ENCODE measurements around the gene CA12. TPM values are rescaled to one million over a fixed set of nuclear protein-coding genes. Genes with fewer than 3 reads are reported as not detected.
"Not testable (repeated sequence)": the region's sequence is repeated elsewhere in the genome, so short reads cannot be mapped to it uniquely, and the experiment has no call there.

The CA12 gene
- polyA plus RNA-seq, 2 donors, result 32.2 to 35.0 TPM

DNA sequence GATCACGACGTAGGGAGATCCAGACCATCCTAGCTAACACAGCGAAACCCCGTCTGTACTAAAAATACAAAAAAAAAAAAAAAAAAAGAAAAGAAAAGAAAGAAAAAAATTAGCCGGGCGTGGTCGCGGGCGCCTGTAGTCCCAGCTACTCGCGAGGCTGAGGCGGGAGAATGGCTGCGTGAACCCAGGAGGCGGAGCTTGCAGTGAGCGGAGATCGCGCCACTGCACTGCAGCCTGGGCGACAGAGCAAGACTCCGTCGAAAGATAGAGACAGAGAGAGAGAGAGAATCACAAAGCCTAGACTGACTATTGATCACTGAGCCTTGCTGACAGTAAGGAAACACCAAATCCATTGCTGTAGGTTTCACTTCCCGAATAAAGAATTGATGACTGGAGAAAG is 35.6 kb upstream of the CA12 start:
- not testable (repeated sequence) for H3K4me1 ChIP-seq (ENCODE audit: control insufficient read depth in 2 of 2, insufficient read depth in 2 of 2, low read length in 1 of 2); H3K4me3 ChIP-seq (ENCODE audit: low read depth in 1 of 2, low read length in 2 of 2); H3K27ac ChIP-seq (ENCODE audit: low read depth in 2 of 2, low read length in 1 of 2); H3K27me3 ChIP-seq (ENCODE audit: control insufficient read depth in 1 of 2, insufficient read depth in 2 of 2, low read length in 2 of 2); H3K9me3 ChIP-seq (ENCODE audit: control insufficient read depth in 2 of 2, insufficient read depth in 1 of 2, low read depth in 1 of 2, low read length in 1 of 2); H3K36me3 ChIP-seq (ENCODE audit: control insufficient read depth in 2 of 2, insufficient read depth in 2 of 2, low read length in 1 of 2)
- whole genome bisulfite sequencing, 2 donors, result 94 to 97% methylated on average over 21 of the region's 21 CpGs

DNA sequence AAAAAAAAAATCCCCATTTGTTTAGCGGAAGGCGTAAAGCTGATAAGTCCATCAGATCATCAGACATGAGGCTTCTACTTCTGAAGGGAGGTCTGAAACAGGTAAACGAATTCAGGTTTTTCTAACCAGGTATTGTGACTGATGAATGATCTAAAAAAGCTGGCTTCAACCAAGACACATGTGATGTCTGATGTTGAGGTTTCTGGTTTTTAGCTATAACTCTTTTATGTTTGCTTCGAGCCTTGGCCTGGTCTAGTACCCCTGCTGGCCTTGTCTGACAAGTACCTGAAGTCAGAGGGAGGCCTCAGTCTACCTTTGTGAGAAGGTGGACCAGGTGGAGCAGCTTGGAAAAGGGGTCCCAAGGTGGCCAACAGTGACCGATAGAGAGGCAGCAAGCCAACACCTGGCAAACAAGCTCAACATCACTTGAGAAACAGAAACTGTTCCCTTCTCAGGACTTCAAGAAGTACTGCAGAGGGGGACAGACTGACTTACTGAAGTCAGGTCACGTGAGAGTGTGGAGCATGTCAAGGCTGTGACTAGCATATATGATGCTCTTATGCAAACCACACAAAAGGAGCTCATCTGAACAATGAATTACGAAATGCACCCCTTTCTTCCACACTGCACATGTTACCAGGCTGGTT is 33.0 kb upstream of the CA12 start:
- Histone ChIP-seq H3K27me3 (ENCODE audit: control insufficient read depth in 1 of 2, insufficient read depth in 2 of 2, low read length in 2 of 2) (no peaks in the 10 kb centered on the region), H3K4me1 (ENCODE audit: control insufficient read depth in 2 of 2, insufficient read depth in 2 of 2, low read length in 1 of 2) (no peaks in the 10 kb centered on the region), H3K9me3 (ENCODE audit: control insufficient read depth in 2 of 2, insufficient read depth in 1 of 2, low read depth in 1 of 2, low read length in 1 of 2) (no peaks in the 10 kb centered on the region), H3K4me3 (ENCODE audit: low read depth in 1 of 2, low read length in 2 of 2) (no peak overlapping the region), H3K36me3 (ENCODE audit: control insufficient read depth in 2 of 2, insufficient read depth in 2 of 2, low read length in 1 of 2) (no peaks in the 10 kb centered on the region), H3K27ac (ENCODE audit: low read depth in 2 of 2, low read length in 1 of 2) (no peak overlapping the region)
- 90 to 91% methylated on average over 7 of the region's 7 CpGs for WGBS, 2 donors

- Histone ChIP-seq H3K4me3 (ENCODE audit: low read depth in 1 of 2, low read length in 2 of 2) (no peak overlapping the region), H3K4me1 (ENCODE audit: control insufficient read depth in 2 of 2, insufficient read depth in 2 of 2, low read length in 1 of 2) (no peaks in the 10 kb centered on the region), H3K9me3 (ENCODE audit: control insufficient read depth in 2 of 2, insufficient read depth in 1 of 2, low read depth in 1 of 2, low read length in 1 of 2) (no peaks in the 10 kb centered on the region), H3K36me3 (ENCODE audit: control insufficient read depth in 2 of 2, insufficient read depth in 2 of 2, low read length in 1 of 2) (no peaks in the 10 kb centered on the region), H3K27ac (ENCODE audit: low read depth in 2 of 2, low read length in 1 of 2) (no peak overlapping the region), H3K27me3 (ENCODE audit: control insufficient read depth in 1 of 2, insufficient read depth in 2 of 2, low read length in 2 of 2) (no peaks in the 10 kb centered on the region)
- 92 to 93% methylated on average over 7 of the region's 7 CpGs for WGBS, 2 donors
Observed at GRCh38 chr15:63412551-63412950, 30.9 kb upstream of the CA12 start.

DNA sequence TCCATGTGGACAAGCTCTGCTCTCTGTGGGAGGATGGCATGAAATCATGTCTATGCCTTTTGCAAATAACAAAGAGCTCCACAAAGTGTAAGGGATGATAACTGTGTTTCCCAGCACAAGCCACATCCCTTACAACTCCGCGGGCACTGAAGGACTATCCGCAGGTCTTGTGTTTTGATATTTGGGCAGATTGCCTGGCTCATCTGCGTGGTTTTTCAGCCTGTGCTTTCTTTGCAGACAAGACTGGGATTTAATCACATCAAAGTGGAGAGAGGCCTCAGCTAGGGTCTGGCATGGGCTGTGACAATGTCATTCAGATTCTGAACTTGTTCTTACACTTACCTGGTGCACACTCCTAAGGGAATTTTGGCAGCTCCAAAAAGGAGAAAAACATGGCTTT is 30.2 kb upstream of the CA12 start:
- 50 to 81% methylated on average over 4 of the region's 4 CpGs for WGBS, 2 donors
- Histone ChIP-seq H3K4me3 (ENCODE audit: low read depth in 1 of 2, low read length in 2 of 2) (no peak overlapping the region), H3K4me1 (ENCODE audit: control insufficient read depth in 2 of 2, insufficient read depth in 2 of 2, low read length in 1 of 2) (no peaks in the 10 kb centered on the region), H3K27ac (ENCODE audit: low read depth in 2 of 2, low read length in 1 of 2) (no peak overlapping the region), H3K9me3 (ENCODE audit: control insufficient read depth in 2 of 2, insufficient read depth in 1 of 2, low read depth in 1 of 2, low read length in 1 of 2) (no peaks in the 10 kb centered on the region), H3K36me3 (ENCODE audit: control insufficient read depth in 2 of 2, insufficient read depth in 2 of 2, low read length in 1 of 2) (no peaks in the 10 kb centered on the region), H3K27me3 (ENCODE audit: control insufficient read depth in 1 of 2, insufficient read depth in 2 of 2, low read length in 2 of 2) (no peaks in the 10 kb centered on the region)

GRCh38 chr15:63409179-63409578 is 27.5 kb upstream of the CA12 start:
- no peak overlapping the region for H3K4me3 ChIP-seq (ENCODE audit: low read depth in 1 of 2, low read length in 2 of 2)
- H3K27ac ChIP-seq (ENCODE audit: low read depth in 2 of 2, low read length in 1 of 2), result no peak overlapping the region
- no peaks in the 10 kb centered on the region for H3K27me3 ChIP-seq (ENCODE audit: control insufficient read depth in 1 of 2, insufficient read depth in 2 of 2, low read length in 2 of 2)
- H3K4me1 ChIP-seq (ENCODE audit: control insufficient read depth in 2 of 2, insufficient read depth in 2 of 2, low read length in 1 of 2), result no peaks in the 10 kb centered on the region
- no peaks in the 10 kb centered on the region for H3K36me3 ChIP-seq (ENCODE audit: control insufficient read depth in 2 of 2, insufficient read depth in 2 of 2, low read length in 1 of 2)
- WGBS, 2 donors, result 96% methylated on average over 5 of the region's 5 CpGs
- H3K9me3 ChIP-seq (ENCODE audit: control insufficient read depth in 2 of 2, insufficient read depth in 1 of 2, low read depth in 1 of 2, low read length in 1 of 2), result no peaks in the 10 kb centered on the region

DNA sequence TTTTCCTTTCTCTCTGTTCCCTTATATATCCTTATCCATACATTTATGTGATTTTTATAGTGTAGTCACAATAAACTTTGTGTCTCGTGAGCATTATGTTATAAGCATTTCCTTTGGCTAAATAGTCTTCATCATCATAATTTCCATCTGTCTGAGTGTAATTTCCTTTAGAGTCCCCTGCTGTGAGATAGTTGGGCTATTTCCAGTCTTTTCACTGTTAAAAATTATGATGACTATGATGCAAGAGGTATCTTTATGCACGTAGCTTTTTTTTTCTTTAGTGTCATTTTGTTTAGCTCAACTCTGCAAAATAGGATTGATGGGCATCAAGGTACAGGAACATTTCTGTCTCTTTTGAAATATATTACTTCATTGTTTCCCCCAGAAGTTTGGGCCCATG is 26.9 kb upstream of the CA12 start:
- Histone ChIP-seq H3K27ac (ENCODE audit: low read depth in 2 of 2, low read length in 1 of 2) (no peak overlapping the region), H3K27me3 (ENCODE audit: control insufficient read depth in 1 of 2, insufficient read depth in 2 of 2, low read length in 2 of 2) (no peaks in the 10 kb centered on the region), H3K36me3 (ENCODE audit: control insufficient read depth in 2 of 2, insufficient read depth in 2 of 2, low read length in 1 of 2) (no peaks in the 10 kb centered on the region), H3K4me3 (ENCODE audit: low read depth in 1 of 2, low read length in 2 of 2) (no peak overlapping the region), H3K9me3 (ENCODE audit: control insufficient read depth in 2 of 2, insufficient read depth in 1 of 2, low read depth in 1 of 2, low read length in 1 of 2) (no peaks in the 10 kb centered on the region), H3K4me1 (ENCODE audit: control insufficient read depth in 2 of 2, insufficient read depth in 2 of 2, low read length in 1 of 2) (no peaks in the 10 kb centered on the region)
- WGBS, 2 donors, result 70 to 75% methylated on average over 2 of the region's 2 CpGs

DNA sequence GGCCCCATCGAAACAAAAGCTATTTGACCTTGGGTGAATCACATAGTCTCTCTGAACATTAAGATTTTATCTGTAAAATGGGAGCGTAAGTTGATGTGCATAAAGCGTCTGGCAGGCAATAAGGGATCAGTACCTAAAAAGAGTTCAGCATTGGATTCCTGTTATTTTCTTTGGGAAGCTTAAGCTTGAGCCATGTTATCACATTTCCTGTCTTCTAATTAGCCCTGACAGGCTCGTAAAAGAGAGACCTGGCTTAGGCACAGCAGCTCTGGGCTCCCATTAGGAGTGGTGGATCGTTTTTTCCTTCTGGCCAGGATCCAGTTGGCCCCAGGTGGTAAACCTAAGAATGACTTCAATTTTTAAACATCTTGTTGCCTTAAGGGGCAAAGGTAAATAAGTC is 26.0 kb upstream of the CA12 start:
- H3K9me3 ChIP-seq (ENCODE audit: control insufficient read depth in 2 of 2, insufficient read depth in 1 of 2, low read depth in 1 of 2, low read length in 1 of 2), result no peaks in the 10 kb centered on the region
- no peaks in the 10 kb centered on the region for H3K27me3 ChIP-seq (ENCODE audit: control insufficient read depth in 1 of 2, insufficient read depth in 2 of 2, low read length in 2 of 2)
- no peak overlapping the region for H3K4me3 ChIP-seq (ENCODE audit: low read depth in 1 of 2, low read length in 2 of 2)
- no peaks in the 10 kb centered on the region for H3K36me3 ChIP-seq (ENCODE audit: control insufficient read depth in 2 of 2, insufficient read depth in 2 of 2, low read length in 1 of 2)
- no peaks in the 10 kb centered on the region for H3K4me1 ChIP-seq (ENCODE audit: control insufficient read depth in 2 of 2, insufficient read depth in 2 of 2, low read length in 1 of 2)
- 63 to 64% methylated on average over 5 of the region's 5 CpGs for WGBS, 2 donors
- H3K27ac ChIP-seq (ENCODE audit: low read depth in 2 of 2, low read length in 1 of 2), result no peak overlapping the region

GRCh38 chr15:63405683-63406390 is 24.2 kb upstream of the CA12 start:
- Histone ChIP-seq H3K36me3 (ENCODE audit: control insufficient read depth in 2 of 2, insufficient read depth in 2 of 2, low read length in 1 of 2) (no peaks in the 10 kb centered on the region), H3K27me3 (ENCODE audit: control insufficient read depth in 1 of 2, insufficient read depth in 2 of 2, low read length in 2 of 2) (no peaks in the 10 kb centered on the region), H3K27ac (ENCODE audit: low read depth in 2 of 2, low read length in 1 of 2) (no peak overlapping the region), H3K4me3 (ENCODE audit: low read depth in 1 of 2, low read length in 2 of 2) (no peak overlapping the region), H3K9me3 (ENCODE audit: control insufficient read depth in 2 of 2, insufficient read depth in 1 of 2, low read depth in 1 of 2, low read length in 1 of 2) (no peaks in the 10 kb centered on the region), H3K4me1 (ENCODE audit: control insufficient read depth in 2 of 2, insufficient read depth in 2 of 2, low read length in 1 of 2) (no peaks in the 10 kb centered on the region)
- 86 to 90% methylated on average over 9 of the region's 9 CpGs for WGBS, 2 donors

GRCh38 chr15:63405159-63405558 is 23.5 kb upstream of the CA12 start:
- H3K9me3 ChIP-seq (ENCODE audit: control insufficient read depth in 2 of 2, insufficient read depth in 1 of 2, low read depth in 1 of 2, low read length in 1 of 2), result no peaks in the 10 kb centered on the region
- no peaks in the 10 kb centered on the region for H3K4me1 ChIP-seq (ENCODE audit: control insufficient read depth in 2 of 2, insufficient read depth in 2 of 2, low read length in 1 of 2)
- no peaks in the 10 kb centered on the region for H3K36me3 ChIP-seq (ENCODE audit: control insufficient read depth in 2 of 2, insufficient read depth in 2 of 2, low read length in 1 of 2)
- H3K4me3 ChIP-seq (ENCODE audit: low read depth in 1 of 2, low read length in 2 of 2), result no peak overlapping the region
- H3K27ac ChIP-seq (ENCODE audit: low read depth in 2 of 2, low read length in 1 of 2), result no peak overlapping the region
- no peaks in the 10 kb centered on the region for H3K27me3 ChIP-seq (ENCODE audit: control insufficient read depth in 1 of 2, insufficient read depth in 2 of 2, low read length in 2 of 2)
- 83 to 86% methylated on average over 5 of the region's 5 CpGs for WGBS, 2 donors

Data from esophagus (tissue), 2 donors.